Measurements from ENCODE around the gene C3orf20. TPM values are rescaled to one million over a fixed set of nuclear protein-coding genes. Genes with fewer than 3 reads are reported as not detected.
A peak's percentile ranks its signal among the peaks of the same experiment; 100 is the strongest.

Gene C3orf20
- total RNA-seq, 1 donor from 2014 or later = not detected

GRCh38 chr3:14775563-14775962 is 100.6 kb downstream of the C3orf20 start:
- no peak overlapping the region for H3K4me3 ChIP-seq
- DNase-seq (ENCODE audit: low spot score in 2 of 2) = no peak
- H3K36me3 ChIP-seq = no peaks in the 10 kb centered on the region
- H3K9me3 ChIP-seq = peaks cover 0 to 10% of the 10 kb centered on the region in 2 donors
- H3K4me1 ChIP-seq = no peaks in the 10 kb centered on the region
- no peak for TF ChIP-seq CTCF (IDR thresholded peaks at IDR 0.05)
- intact Hi-C loops (cut with DNase I) = no loop called here
- no peaks in the 10 kb centered on the region for H3K27me3 ChIP-seq
- H3K27ac ChIP-seq = no peak overlapping the region

GRCh38 chr3:14779069-14779685 is 104.2 kb downstream of the C3orf20 start:
- H3K27me3 ChIP-seq = no peaks in the 10 kb centered on the region
- H3K4me1 ChIP-seq = no peaks in the 10 kb centered on the region
- TF ChIP-seq CTCF (IDR thresholded peaks at IDR 0.05) = no peak
- intact Hi-C loops (cut with DNase I) = no loop called here
- DNase-seq (ENCODE audit: low spot score in 2 of 2) = no peak
- H3K9me3 ChIP-seq = peaks cover 0 to 10% of the 10 kb centered on the region in 2 donors
- no peaks in the 10 kb centered on the region for H3K36me3 ChIP-seq
- no peak overlapping the region for H3K27ac ChIP-seq
- no peak overlapping the region for H3K4me3 ChIP-seq

GRCh38 chr3:14780927-14781507 is 106.1 kb downstream of the C3orf20 start:
- H3K9me3 ChIP-seq = peaks cover 0 to 10% of the 10 kb centered on the region in 2 donors
- intact Hi-C loops (cut with DNase I) = no loop called here
- H3K4me1 ChIP-seq = no peaks in the 10 kb centered on the region
- TF ChIP-seq CTCF (IDR thresholded peaks at IDR 0.05) = peak in 1 of 3 experiments; percentile 41
- H3K36me3 ChIP-seq = no peaks in the 10 kb centered on the region
- no peaks in the 10 kb centered on the region for H3K27me3 ChIP-seq
- H3K4me3 ChIP-seq = no peak overlapping the region
- no peak for DNase-seq (ENCODE audit: low spot score in 2 of 2)
- H3K27ac ChIP-seq = no peak overlapping the region

GRCh38 chr3:14783480-14784086 is 108.6 kb downstream of the C3orf20 start:
- no peak for TF ChIP-seq CTCF (IDR thresholded peaks at IDR 0.05)
- H3K9me3 ChIP-seq = peaks cover 0 to 6% of the 10 kb centered on the region in 2 donors
- no peak overlapping the region for H3K4me3 ChIP-seq
- H3K4me1 ChIP-seq = no peaks in the 10 kb centered on the region
- no peak overlapping the region for H3K27ac ChIP-seq
- intact Hi-C loops (cut with DNase I) = no loop called here
- H3K27me3 ChIP-seq = no peaks in the 10 kb centered on the region
- no peaks in the 10 kb centered on the region for H3K36me3 ChIP-seq
- no peak for DNase-seq (ENCODE audit: low spot score in 2 of 2)

- H3K27ac ChIP-seq = no peak overlapping the region
- intact Hi-C loops (cut with DNase I) = no loop called here
These were observed 109.2 kb downstream of the C3orf20 start for GRCh38 chr3:14784087-14784681.

More at GRCh38 chr3:14784087-14784681, 109.2 kb downstream of the C3orf20 start:
- Histone ChIP-seq H3K4me1 (no peaks in the 10 kb centered on the region), H3K36me3 (no peaks in the 10 kb centered on the region), H3K27me3 (no peaks in the 10 kb centered on the region), H3K9me3 (no peaks in the 10 kb centered on the region), H3K4me3 (no peak overlapping the region)
- no peak for DNase-seq (ENCODE audit: low spot score in 2 of 2)
- no peak for TF ChIP-seq CTCF (IDR thresholded peaks at IDR 0.05)

Data from ascending aorta (tissue), 2 donors.